GM10847 (cell line): ENCODE data around the gene GRIK4.

ENCODE experiments used
- POLR2A ChIP-seq: IDR thresholded peaks from 2 replicates; pipeline ENCODE4 v1.6.1; 2011; ENCODE audit not compliant: insufficient read length; ENCODE audit errors: extremely low read depth

The GRIK4 gene

GRCh38 chr11:120511116-120511819 is at the start of gene GRIK4:
GRIK4 (plus strand) TSS chr11:120511748; CDS start chr11:120660319, 148,571 bp downstream.
- TF ChIP-seq POLR2A = no peak

- no peak for TF ChIP-seq POLR2A
Measured at GRCh38 chr11:120462825-120463224, 48.7 kb upstream of the GRIK4 start.

GRCh38 chr11:120465921-120466534 is 45.5 kb upstream of the GRIK4 start:
- TF ChIP-seq POLR2A = no peak

DNA sequence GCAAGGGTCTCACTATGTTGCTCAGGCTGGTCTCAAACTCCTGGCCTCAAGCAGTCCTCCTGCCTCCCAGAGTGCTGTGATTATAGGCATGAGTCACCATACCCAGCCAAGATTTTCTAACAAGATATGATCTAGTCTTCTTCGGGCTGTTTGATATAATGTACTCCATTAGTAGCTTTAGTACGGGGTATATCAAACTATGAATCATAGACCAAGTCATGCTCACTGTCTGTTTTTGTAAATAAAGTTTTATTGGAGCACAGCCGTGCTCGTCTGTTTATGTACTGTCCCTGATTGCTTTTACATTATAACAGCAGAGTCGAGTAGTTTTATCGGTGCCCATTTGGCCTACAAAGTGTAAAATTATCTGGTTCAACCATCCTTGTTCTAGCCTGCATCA is 43.9 kb upstream of the GRIK4 start:
- TF ChIP-seq POLR2A = no peak

GRCh38 chr11:120471131-120471530 is 40.4 kb upstream of the GRIK4 start:
- TF ChIP-seq POLR2A = no peak

- TF ChIP-seq POLR2A = no peak
Measured at GRCh38 chr11:120471994-120472393, 39.6 kb upstream of the GRIK4 start.

- no peak for TF ChIP-seq POLR2A
Measured at GRCh38 chr11:120473503-120473902, 38.0 kb upstream of the GRIK4 start.

DNA sequence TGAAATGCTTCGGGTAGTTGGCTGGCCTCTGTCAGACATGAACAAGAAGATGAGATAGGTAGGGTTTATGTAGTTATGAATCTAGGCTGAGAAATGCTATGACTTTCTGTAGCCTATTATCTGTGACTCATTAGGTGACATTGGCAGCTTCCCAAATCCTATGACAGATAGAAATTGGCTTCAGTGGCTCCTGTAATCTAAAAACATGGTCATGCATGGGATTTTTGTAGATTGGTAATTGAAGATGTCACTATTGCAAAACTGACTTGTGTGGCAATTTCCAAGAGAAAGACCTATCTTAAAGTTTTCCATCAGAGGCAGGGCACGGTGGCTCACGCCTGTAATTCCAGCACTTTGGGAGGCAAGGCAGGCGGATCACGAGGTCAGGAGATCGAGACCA is 29.4 kb upstream of the GRIK4 start:
- TF ChIP-seq POLR2A = no peak

DNA sequence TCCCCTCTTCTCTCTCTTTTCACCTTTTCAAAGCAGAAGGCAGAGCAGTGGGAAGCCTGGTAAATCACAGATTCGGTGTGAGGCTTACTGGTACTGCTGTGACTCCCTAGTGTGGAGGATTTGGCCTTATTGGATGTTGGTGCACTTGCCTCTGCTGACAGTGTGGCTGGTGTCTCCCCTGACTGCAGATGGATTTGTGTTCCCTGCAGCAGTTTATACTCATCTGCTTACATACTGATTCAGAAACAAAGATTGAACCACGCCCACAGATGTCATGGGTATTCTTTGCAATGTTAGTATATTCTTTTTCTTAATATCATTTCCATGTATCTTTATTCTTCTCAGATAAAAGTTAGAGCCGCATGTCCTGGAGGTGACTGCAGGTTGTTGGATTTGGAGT is 26.8 kb upstream of the GRIK4 start:
- TF ChIP-seq POLR2A = no peak

DNA sequence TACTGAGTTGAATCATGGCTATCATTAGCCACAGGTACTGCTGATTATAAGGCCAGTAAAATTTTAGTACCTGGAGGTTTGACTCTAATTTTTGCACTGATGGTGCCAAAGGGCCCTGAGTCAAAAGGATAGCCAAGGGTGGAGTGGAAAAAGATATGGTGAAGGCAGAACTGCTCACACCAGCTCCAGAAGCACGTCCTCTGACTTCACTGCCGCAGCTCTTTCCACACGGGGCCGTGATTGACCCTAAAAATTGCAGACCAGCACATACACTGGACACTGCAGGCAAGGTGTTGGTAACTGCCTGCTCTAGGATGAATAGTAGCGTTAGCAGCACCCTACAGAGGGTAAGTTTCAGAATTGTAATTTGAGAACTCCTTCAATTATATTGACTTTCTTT is 25.4 kb upstream of the GRIK4 start:
- TF ChIP-seq POLR2A = no peak

- TF ChIP-seq POLR2A = no peak
Measured at GRCh38 chr11:120489799-120490198, 21.7 kb upstream of the GRIK4 start.

- TF ChIP-seq POLR2A = no peak
Measured at GRCh38 chr11:120492486-120492885, 19.1 kb upstream of the GRIK4 start.

DNA sequence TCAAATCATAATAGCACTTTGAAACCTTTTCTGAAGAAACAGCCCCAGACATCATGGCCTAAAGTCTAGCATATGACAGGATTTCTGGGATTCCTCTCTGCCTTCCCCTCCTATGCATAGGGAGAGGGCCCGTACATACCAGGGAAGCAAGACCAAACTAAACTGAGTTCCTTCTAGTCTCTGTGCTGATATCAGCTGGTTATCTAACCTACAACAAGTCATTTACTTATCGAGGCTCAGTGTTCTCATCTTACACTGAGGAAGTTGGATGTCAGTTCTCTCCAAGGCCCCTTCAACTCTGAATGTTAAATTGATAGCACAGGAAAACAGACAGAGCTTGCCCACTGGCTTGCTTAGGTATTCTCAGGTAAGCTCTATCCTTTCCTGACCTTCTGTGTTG is 17.0 kb upstream of the GRIK4 start:
- no peak for TF ChIP-seq POLR2A

- no peak for TF ChIP-seq POLR2A
Measured at GRCh38 chr11:120499088-120499487, 12.5 kb upstream of the GRIK4 start.

DNA sequence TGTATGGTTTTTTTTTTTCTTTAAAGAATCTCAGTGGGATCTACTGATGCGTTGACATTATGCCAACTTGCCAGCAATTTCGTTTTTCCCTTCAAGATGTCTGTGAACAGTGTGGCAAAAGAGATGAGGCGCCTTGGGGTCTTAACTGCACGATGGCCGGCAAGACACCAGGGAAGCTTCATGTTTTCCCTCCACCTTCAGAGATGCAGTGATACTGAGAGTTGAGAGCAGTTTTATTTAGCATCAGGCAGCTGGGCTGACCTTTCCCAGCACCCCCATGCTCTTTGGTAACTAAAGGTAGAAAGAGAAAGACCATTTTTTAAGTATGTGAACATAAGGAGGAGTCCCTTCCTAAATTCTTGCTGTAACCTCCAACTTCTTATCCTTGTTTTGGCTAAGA is 11.7 kb upstream of the GRIK4 start:
- TF ChIP-seq POLR2A = no peak

GRCh38 chr11:120500414-120501071 is 11.0 kb upstream of the GRIK4 start:
- TF ChIP-seq POLR2A = no peak

- no peak for TF ChIP-seq POLR2A
Measured at GRCh38 chr11:120501440-120501839, 10.1 kb upstream of the GRIK4 start.
